Rectal smooth muscle tissue (tissue), 1 donor: Measurements from ENCODE around the gene MRFAP1.

ENCODE experiments used
- H3K27ac ChIP-seq: one replicate; pipeline ENCODE4 v1.7.0; 2013; ENCODE audit warnings: low read depth, low read length, inconsistent platforms
- H3K27me3 ChIP-seq: one replicate; pipeline ENCODE4 v1.7.0; 2013; ENCODE audit warnings: low read length; ENCODE audit not compliant: control insufficient read depth, insufficient read depth
- H3K36me3 ChIP-seq: one replicate; pipeline ENCODE4 v1.7.0; 2013; ENCODE audit warnings: low read length; ENCODE audit not compliant: control insufficient read depth, insufficient read depth
- H3K4me1 ChIP-seq: one replicate; pipeline ENCODE4 v1.7.0; 2013; ENCODE audit warnings: low read length; ENCODE audit not compliant: control insufficient read depth, insufficient read depth
- H3K4me3 ChIP-seq: one replicate; pipeline ENCODE4 v1.7.0; 2013; ENCODE audit warnings: low read length
- H3K9ac ChIP-seq: one replicate; pipeline ENCODE4 v1.7.0; 2013; ENCODE audit warnings: low read length

The MRFAP1 gene

DNA sequence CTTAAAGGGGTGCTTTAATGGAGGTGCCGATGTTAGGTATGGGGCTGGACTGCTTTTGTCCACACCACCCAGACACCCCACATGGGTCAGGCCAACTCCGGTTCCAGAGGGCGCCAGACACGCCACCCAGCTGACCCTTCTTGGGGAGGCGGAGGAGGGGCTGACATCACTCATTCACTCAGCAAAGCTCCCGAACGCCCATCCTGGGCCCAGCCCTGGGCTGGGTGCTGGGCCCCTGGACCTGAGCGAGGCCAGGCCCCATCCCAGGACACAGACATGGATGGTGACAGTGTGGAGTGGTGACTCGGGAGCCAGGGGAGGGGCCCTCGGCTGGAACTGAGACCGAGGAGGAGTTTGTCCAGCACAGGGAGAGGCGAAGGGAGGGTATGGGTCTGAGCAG is 37.4 kb upstream of the MRFAP1 start:
- H3K27me3 ChIP-seq: no peaks in the 10 kb centered on the region
- H3K36me3 ChIP-seq: peaks cover 43% of the 10 kb centered on the region
- no peak overlapping the region for H3K27ac ChIP-seq
- H3K4me1 ChIP-seq: no peaks in the 10 kb centered on the region
- H3K9ac ChIP-seq: no peak overlapping the region
- no peak overlapping the region for H3K4me3 ChIP-seq

DNA sequence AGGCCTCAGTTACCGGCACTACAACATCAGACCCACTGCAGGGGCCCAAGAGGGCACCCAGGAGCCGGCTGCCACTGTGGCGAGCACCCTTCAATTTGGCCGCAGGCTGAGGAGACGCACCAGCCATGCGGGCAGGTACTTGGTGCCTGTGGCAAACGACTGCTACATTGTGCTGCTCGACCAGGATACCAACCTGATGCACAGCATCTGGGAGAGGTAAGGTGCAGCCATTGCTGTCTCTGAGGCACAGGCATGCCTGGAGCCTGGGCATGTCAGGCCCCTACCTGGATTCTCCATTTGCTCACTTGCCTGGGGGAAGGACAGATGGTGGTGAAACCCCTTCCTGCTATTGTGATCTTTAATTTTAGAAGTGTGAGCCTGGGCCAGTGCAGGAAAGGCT is 35.4 kb upstream of the MRFAP1 start:
- Histone ChIP-seq H3K4me3 (no peak overlapping the region), H3K36me3 (peaks cover 50% of the 10 kb centered on the region)

DNA sequence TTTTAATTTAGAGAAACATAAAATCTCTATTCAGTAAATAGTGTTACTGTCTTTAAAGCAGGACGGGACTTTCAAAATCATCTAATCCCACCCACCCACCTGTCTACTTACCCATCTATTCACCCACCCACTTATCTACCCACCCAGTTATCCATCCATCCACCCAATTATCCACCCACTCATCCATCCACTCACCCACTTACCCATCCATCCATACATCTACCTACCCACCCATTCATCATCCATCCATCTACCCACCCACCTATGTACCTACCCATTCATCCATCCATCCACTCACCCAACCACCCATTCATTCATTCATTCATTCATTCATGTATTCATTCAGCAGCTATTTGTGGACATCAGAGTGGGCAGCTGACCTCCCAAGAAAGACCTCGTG is 34.9 kb upstream of the MRFAP1 start:
- Histone ChIP-seq H3K9ac (no peak overlapping the region), H3K36me3 (peaks cover 46% of the 10 kb centered on the region), H3K27ac (no peak overlapping the region), H3K4me1 (no peaks in the 10 kb centered on the region), H3K4me3 (no peak overlapping the region), H3K27me3 (no peaks in the 10 kb centered on the region)

More for the DNA sequence above, 35.4 kb upstream of the MRFAP1 start:
- Histone ChIP-seq H3K27ac (no peak overlapping the region), H3K27me3 (no peaks in the 10 kb centered on the region), H3K4me1 (no peaks in the 10 kb centered on the region), H3K9ac (no peak overlapping the region)

DNA sequence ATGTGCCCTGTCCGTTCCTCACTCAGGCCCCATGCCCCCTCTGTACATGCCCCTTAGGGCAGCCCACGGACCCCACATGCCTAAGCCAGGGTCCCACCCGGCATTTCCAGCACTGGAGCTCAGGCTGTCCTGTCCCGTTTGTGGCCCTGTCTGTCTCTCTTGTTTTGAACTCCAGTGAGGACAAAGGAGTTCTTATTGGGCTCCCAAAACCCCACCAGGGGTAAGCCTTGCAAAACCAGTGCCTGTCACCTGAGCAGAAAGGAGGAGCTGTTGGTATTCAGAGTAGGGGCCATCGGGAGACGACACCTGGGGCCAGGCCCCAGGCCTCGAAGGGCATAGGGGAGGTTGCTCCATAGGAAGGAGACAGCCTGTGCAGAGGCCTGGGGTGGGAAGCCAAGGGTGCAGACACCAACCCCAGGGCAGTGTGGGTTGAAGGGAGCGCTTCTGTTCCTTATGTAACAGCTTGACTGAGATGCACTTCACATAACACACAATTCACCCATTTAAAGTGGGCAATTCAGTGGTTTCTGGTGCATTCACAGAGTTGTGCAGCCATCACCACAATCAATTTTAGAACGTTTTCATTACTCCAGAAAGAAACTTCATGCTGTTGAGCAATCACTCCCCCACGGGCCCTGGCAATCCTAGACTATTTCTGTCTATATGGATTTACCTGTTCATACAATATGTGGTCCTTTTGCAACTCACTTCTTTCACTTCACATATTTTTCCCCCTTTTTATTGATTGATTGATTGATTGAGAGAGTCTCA is 33.8 kb upstream of the MRFAP1 start:
- Histone ChIP-seq H3K36me3 (peaks cover 42% of the 10 kb centered on the region), H3K27me3 (no peaks in the 10 kb centered on the region), H3K27ac (no peak overlapping the region), H3K4me1 (no peaks in the 10 kb centered on the region), H3K9ac (no peak overlapping the region), H3K4me3 (no peak overlapping the region)

DNA sequence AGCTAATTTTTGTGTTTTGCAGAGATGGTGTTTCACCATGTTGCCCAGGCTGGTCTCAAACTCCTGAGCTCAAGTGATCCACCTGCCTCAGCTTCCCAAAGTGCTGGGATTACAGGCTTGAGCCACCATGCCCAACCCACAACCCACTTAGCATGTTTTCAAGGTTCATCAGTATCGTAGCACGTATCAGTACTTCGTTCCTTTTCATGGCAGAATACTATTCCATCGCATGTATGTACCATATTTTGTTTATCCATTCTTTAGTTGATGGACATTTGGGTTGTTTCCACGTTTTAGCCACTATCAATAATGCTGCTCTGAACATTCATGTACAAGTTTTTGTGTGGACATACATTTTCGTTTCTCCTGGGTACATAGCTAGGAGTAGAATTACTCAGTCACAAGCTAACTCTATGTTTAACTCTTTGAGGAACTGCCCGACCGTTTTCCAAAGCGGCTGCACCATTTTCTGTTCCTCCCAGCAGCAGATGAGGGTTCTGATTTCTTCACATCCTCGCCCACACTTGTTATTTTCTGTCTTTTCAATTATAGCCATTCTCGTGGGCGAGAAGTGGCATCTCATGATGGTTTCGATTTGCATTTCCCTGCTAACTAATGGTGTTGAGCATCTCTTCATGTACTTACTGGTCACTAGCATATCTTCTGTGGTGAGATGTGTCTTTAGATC is 33.0 kb upstream of the MRFAP1 start:
- H3K27ac ChIP-seq: no peak overlapping the region
- H3K4me1 ChIP-seq: no peaks in the 10 kb centered on the region
- H3K9ac ChIP-seq: no peak overlapping the region
- H3K27me3 ChIP-seq: no peaks in the 10 kb centered on the region
- H3K36me3 ChIP-seq: peaks cover 36% of the 10 kb centered on the region
- H3K4me3 ChIP-seq: no peak overlapping the region

DNA sequence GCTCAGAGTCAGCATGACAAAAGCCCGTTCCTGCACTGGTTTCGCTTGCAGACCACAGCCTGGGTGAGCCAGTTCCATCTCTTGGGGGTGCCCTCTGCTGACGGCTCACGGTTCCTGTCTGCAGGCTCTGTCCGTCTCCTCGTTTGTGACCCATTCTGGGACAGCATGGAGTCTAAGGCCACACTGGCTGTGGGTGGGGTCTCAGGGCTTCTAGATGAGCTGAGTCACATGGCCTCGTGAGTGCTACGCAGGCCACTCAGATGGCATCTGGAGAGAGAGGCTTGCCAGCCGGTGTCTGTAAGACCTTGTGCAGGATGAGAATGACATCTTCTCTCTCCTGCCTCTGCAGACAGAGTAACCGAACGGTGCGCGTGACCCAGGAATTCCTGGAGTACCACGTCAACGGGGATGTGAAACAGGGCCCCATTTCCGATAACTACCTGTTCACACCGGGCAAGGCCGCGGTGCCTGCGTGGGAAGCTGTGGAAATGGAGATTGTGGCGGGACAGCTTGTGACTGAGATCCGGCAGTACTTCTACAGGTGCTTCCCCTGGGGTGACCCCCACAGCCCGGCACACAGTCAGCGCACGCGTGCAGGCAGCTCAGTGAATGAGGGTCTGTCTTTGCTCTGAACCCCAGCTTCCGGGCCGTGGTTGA is 31.6 kb upstream of the MRFAP1 start:
- Histone ChIP-seq H3K36me3 (peaks cover 37% of the 10 kb centered on the region), H3K27me3 (no peaks in the 10 kb centered on the region), H3K4me1 (no peaks in the 10 kb centered on the region), H3K27ac (no peak overlapping the region), H3K4me3 (no peak overlapping the region), H3K9ac (no peak overlapping the region)

DNA sequence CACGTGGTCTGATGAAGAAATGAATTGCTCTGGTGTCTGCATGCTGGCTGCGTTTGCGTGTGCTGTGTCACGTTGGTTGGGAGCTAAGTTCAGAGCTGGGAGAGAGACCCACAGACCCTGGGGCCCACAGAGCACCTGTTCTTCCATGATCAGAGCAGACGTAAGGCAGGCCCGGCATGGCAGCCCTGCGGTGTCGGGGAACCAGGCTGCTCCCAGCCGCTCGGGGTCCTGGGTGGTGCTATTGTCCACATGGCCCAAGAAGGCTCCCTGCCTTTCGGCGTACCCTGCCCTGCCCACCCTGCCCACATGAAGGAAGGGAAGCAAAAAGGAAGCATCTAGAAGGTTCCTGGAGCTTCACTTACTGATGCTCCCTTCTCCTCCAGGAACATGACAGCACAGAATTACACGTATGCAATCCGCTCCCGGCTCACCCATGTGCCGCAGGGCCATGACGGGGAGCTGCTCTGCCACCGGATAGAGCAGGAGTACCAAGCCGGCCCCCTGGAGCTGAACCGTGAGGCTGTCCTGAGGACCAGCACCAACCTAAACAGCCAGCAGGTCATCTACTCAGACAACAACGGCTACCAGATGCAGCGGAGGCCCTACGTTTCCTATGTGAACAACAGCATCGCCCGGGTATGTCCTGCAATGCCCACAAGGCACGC is 30.9 kb upstream of the MRFAP1 start:
- no peaks in the 10 kb centered on the region for H3K4me1 ChIP-seq
- H3K27ac ChIP-seq: no peak overlapping the region
- H3K4me3 ChIP-seq: no peak overlapping the region
- peaks cover 37% of the 10 kb centered on the region for H3K36me3 ChIP-seq
- no peaks in the 10 kb centered on the region for H3K27me3 ChIP-seq
- H3K9ac ChIP-seq: no peak overlapping the region

DNA sequence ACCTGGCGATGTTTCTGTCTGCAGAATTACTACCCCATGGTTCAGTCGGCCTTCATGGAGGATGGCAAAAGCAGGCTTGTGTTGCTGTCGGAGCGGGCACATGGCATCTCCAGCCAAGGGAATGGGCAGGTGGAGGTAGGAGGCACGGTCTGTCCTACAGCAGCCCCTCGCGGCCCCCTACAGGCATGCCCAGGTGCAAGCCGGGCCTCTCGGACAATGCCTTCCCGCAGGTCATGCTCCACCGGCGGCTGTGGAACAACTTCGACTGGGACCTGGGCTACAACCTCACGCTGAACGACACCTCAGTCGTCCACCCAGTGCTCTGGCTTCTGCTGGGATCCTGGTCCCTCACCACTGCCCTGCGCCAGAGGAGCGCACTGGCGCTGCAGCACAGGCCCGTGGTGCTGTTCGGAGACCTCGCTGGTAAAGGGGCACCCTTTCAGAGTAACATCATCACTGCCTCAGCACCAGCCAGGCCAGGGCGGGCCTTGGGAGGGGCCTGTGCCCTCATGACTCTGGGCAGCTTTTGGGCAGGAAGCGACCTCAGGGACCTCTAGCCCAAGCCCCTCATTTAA is 29.5 kb upstream of the MRFAP1 start:
- H3K4me3 ChIP-seq: no peak overlapping the region
- no peaks in the 10 kb centered on the region for H3K4me1 ChIP-seq
- H3K36me3 ChIP-seq: peaks cover 26% of the 10 kb centered on the region
- no peaks in the 10 kb centered on the region for H3K27me3 ChIP-seq
- H3K9ac ChIP-seq: no peak overlapping the region
- H3K27ac ChIP-seq: no peak overlapping the region

DNA sequence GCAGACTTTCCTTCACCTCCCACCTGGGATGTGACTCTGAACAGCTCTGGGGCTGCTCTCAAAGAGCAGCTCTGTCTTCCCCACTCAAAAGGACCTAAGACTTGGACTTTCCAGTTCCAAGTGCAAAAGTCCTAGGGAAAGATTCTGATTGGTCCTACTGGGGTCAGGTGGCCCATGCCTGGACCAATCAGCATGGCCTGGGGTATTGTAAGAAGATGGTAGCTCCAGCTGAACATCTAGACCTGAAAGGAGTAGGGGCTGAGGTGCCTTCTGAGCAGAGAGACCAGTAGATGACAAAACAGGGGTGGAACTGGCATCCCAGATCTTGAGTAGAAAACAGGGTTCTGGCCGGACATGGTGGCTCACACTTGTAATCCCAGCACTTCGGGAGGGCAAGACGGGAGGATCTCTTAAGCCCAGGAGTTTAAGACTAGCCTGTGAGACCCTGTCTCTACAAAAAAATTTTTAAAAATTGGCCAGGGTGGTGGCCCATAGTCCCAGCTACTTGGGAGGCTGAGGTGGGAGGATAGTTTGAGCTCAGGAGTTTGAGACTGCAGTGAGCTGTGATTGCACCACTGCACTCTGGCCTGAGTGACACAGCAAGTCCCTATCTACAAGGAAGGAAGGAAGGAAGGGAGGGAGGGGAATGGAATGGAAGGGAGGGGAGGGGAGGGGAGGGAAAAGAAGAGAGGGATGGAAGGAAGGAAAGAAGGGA is 27.4 kb upstream of the MRFAP1 start:
- H3K27me3 ChIP-seq: no peaks in the 10 kb centered on the region
- no peak overlapping the region for H3K4me3 ChIP-seq
- peaks cover 24% of the 10 kb centered on the region for H3K36me3 ChIP-seq
- no peak overlapping the region for H3K27ac ChIP-seq
- H3K4me1 ChIP-seq: no peaks in the 10 kb centered on the region
- H3K9ac ChIP-seq: no peak overlapping the region

DNA sequence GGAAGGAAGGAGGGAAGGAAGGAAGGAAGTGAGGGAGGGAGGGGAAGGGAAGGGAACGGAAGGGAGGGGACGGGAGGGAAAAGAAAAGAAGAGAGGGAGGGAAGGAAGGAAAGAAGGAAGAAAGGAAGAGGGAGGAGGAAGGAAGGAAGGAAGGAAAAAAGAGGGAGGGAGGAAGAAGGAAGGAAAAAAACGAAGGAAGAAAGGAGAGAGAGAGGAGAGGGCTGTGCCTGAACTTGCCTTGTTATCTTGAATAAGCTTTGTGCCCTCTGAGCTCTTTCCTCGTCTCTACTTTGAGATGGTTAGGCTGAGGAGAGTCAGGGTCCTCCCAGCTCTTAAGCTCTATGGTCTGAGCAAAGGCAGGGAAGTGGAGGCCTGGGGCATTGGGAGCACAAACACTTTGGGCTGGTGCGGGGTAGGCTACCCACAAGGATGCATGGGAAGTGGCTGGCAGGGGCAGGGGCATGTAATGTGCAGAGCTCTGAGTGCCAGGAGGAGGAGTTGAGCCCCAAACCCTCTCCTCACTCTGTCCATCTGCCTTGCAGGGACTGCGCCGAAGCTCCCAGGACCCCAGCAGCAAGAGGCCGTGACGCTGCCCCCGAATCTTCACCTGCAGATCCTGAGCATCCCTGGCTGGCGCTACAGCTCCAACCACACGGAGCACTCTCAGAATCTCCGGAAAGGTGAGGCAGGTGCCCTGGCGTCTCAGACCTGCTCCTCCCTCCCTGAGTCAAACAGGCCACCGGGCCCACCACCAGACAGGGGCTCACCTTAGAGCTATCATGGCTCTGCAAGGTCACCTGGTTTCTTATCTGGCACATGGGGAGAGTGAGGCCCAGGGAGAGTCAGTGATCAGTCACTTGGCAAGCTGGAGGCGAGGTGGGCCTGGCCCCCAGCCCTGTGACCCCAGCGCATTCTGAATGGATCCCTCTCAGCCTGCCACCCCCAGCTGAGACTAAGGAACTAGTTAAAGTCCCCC is 26.5 kb upstream of the MRFAP1 start:
- Histone ChIP-seq H3K4me3 (no peak overlapping the region), H3K27ac (no peak overlapping the region), H3K36me3 (peaks cover 20% of the 10 kb centered on the region), H3K27me3 (no peaks in the 10 kb centered on the region), H3K4me1 (no peaks in the 10 kb centered on the region), H3K9ac (no peak overlapping the region)

DNA sequence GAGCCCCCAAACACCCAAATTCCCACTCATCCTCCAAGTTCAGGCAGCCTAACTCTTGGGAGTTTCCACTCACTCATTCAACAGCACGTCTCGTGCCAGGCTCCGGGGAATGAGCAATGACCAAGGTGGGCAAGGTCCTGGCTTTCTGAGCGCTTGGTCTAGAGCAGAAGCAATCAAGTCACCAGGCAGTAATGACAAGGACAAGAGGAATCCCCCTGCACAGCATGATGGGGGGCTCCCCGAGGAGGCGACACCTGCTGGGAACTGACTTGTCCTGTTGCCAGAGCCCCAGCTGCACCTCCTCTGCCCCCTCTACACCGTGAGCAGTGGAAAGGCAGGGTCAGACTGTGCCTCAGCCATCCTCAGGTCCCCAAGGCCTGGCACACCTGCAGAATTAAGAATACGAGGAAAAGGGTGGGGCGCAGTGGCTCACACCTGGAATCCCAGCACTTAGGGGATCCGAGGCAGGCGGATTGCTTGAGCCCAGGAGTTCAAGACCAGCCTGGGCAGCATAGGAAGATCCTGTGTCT is 25.7 kb upstream of the MRFAP1 start:
- no peak overlapping the region for H3K9ac ChIP-seq
- H3K27me3 ChIP-seq: no peaks in the 10 kb centered on the region
- H3K4me1 ChIP-seq: no peaks in the 10 kb centered on the region
- no peak overlapping the region for H3K4me3 ChIP-seq
- peaks cover 24% of the 10 kb centered on the region for H3K36me3 ChIP-seq
- no peak overlapping the region for H3K27ac ChIP-seq
